ENCODE data around the gene PNLIP.

GRCh38 chr10:116606061-116606483 is 60.3 kb downstream of the PNLIP start:
- TF ChIP-seq HMG20B (CRISPR knock-in tag; IDR thresholded peaks at IDR 0.05), result no peak
- no peak for TF ChIP-seq CTCF (IDR thresholded peaks at IDR 0.05 in 2 of 3, conservative IDR thresholded peaks at IDR 0.05 in 1 of 3; ENCODE audit: insufficient read depth in 2 of 3, low read depth in 1 of 3, low read length in 3 of 3)
- TF ChIP-seq ESRRA (IDR thresholded peaks at IDR 0.05; ENCODE audit: borderline replicate concordance, low read depth), result no peak
- TF ChIP-seq ZBTB11 (CRISPR knock-in tag; IDR thresholded peaks at IDR 0.05), result no peak
